Coronary artery (tissue), 2 donors: ENCODE measurements around the gene DIP2C.

Experiments used
- DNase-seq: peaks from one replicate; pipeline ENCODE4 v3.0.0-alpha.2; 2017; ENCODE audit warnings: low spot score
- H3K27ac ChIP-seq, 2 donors: fragments of 200-600 bp; sonication (generic); one replicate each; pipeline ENCODE4 v1.5.1; 2016 to 2019
- H3K4me3 ChIP-seq: fragments of 200-600 bp; sonication (generic); 2 replicates; pipeline ENCODE4 v1.5.1; 2016; ENCODE audit warnings: mild to moderate bottlenecking, moderate library complexity
- TF ChIP-seq, protein P1 (sequence below): fragments of 200-600 bp; sonication (generic); IDR thresholded peaks from one replicate; pipeline ENCODE4 v1.5.1; 2019; ENCODE audit warnings: antibody characterized with exemption

Gene DIP2C

DNA sequence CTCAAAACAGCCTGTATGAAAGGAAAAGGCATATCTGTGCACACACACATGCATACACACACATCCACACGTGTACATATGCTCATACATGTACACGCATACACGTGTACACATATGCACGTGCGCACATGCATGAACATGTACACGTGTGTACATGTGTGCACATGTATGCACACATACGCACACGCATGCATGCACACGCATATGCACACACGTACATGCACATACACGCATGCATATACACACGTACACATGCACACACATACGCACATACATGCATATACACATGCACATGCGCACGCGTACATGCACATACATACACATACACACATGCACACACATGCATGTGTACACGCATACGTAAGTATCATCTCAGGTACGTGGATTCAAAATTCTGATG is 19.4 kb downstream of the DIP2C start:
- no peak for DNase-seq
- TF ChIP-seq, protein P1, sequence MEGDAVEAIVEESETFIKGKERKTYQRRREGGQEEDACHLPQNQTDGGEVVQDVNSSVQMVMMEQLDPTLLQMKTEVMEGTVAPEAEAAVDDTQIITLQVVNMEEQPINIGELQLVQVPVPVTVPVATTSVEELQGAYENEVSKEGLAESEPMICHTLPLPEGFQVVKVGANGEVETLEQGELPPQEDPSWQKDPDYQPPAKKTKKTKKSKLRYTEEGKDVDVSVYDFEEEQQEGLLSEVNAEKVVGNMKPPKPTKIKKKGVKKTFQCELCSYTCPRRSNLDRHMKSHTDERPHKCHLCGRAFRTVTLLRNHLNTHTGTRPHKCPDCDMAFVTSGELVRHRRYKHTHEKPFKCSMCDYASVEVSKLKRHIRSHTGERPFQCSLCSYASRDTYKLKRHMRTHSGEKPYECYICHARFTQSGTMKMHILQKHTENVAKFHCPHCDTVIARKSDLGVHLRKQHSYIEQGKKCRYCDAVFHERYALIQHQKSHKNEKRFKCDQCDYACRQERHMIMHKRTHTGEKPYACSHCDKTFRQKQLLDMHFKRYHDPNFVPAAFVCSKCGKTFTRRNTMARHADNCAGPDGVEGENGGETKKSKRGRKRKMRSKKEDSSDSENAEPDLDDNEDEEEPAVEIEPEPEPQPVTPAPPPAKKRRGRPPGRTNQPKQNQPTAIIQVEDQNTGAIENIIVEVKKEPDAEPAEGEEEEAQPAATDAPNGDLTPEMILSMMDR = no peak
- no peak overlapping the region for H3K27ac ChIP-seq
- H3K4me3 ChIP-seq = no peak overlapping the region

DNA sequence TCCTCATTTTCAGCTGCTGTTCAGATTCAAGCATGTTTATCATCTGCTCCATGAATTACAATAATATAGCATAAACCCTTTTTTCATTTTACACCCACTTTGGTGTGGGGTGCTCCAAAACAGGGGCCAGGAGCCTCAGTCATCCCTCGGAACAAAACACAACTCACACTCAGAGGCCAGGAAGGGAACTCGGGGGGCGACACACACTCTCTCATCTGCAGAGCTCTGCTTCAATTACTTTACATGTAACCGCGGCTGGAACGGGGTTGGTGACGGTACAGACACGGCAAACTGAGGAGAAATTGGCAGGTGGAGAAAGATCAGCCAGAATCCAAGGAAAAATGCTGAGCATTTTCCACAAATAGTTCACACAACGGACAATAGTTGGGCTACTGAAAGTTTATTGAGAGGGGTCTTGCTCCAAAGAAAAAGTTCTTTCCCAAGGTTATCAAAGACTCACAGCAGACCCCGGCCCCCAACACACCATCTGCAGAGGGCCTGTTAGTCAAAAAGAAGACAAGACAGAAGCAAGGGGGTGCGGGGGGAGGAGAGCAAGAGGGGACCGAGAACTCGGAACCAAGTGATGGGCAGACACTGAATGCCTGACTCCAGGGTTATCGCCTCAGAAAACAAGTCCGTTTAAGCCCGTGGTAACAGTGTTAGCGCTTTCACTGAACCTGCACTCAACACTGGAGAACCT is 20.5 kb downstream of the DIP2C start:
- Histone ChIP-seq H3K4me3 (no peak overlapping the region), H3K27ac (no peak overlapping the region)
- TF ChIP-seq, protein P1 = no peak
- no peak for DNase-seq

DNA sequence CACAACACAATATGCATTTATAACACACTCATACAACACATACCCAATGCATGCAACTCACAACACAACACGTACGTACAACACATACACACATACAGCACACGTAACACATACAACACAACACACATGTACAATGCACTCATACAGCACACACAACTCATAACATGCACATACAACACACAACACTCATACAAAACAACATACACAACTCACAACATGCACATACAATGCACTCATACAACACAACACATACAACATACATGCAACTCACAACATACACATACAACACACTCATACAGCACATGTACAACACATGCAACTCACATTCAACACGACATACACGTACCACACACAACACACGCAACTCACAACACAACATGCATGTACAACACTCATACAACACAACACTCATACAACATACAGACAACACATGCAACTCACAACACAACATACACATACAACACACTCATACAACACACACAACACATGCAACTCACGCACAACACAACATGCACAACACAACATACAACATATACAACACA is 21.8 kb downstream of the DIP2C start:
- Histone ChIP-seq H3K27ac (no peak overlapping the region), H3K4me3 (no peak overlapping the region)
- TF ChIP-seq, protein P1 = no peak
- no peak for DNase-seq

DNA sequence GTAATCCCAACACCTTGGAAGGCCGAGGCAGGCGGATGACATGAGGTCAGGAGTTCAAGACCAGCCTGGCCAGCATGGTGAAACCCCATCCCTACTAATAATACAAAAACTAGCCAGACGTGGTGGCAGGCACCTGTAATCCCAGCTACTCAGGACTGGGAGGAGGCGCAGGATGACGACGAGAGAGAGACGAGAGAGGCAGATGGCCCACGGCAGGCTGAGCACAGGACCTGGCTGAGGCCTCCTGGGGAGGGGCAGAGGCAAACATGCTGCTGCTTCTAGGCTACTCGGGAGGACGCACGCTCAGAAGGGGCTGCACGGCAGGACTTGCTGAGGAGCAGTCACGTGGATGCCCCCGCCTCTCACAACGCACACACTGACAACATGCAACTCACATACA is 22.4 kb downstream of the DIP2C start:
- DNase-seq = no peak
- TF ChIP-seq, protein P1 = no peak
- Histone ChIP-seq H3K27ac (no peak overlapping the region), H3K4me3 (no peak overlapping the region)

DNA sequence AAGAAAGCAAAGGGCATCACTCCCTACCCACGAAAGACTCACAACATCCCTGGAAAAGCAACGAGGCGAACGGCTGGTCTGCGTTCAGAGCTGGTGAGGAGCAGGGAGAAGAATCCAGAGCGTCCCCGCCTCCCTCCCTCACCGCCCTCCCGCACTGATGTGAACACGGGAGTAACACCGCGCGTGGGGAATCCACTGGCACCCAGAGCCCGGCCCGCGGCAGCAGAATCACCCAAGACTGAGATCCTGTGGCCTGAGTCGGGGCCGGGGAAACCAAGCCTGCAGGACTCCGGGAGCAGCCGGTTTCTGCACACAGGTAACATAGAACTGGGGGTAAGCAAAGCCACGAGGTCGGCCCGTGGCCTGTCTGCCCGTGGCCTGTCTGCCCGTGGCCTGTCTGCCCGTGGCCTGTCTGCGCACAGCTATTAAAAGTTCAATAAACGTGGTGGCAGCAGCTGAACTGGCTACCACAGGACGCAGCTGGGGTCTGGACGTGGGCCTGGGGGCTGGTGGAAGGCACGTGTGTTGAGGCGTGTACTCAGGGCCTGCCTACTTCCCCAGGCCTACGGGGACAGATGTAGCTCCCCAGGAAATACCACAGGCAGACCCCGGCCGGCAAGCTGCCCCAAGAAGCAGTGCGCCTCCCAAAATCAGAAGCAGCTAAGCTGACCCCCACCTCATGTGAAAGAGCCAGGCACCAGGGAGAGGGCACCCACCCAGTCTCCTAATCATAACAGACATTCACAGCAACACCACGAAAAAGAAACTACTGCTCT is 23.0 kb downstream of the DIP2C start:
- Histone ChIP-seq H3K4me3 (peak overlapping the region; percentile 75), H3K27ac (peak overlapping the region; percentile 73 to 77)
- no peak for DNase-seq
- TF ChIP-seq, protein P1 = no peak

DNA sequence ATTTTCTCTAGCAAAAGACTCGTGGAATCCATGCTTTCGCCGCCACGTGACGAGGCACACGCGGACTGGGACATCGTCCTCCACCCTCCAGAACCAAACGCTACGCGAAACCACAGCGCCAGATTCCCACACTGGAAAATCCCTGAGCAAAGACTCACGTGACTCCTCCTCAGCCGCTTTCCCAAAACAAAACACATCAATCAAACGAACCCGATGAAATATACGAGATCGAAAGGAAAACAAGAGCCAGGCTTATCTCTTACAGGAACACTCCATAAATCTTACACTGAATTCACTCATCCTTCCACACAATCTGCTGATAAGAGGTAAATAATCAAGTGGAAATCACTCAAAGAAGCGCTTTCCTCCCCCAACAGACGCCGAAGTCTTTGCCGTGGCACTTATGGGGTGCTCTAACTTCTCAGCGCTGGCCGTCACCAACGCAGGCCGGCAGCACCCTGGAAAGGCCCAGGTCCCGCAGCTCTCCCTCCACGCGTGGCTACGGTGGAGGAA is 23.8 kb downstream of the DIP2C start:
- TF ChIP-seq, protein P1 = no peak
- Histone ChIP-seq H3K27ac (peak overlapping the region; percentile 73 to 77), H3K4me3 (peak overlapping the region; percentile 75)
- DNase-seq = no peak
